HG02678 (cell line): Measurements from ENCODE around the gene ANXA2.

ENCODE experiments used
- ATAC-seq: cut with Tn5 transposase; IDR thresholded peaks from one replicate; pipeline ENCODE4 v1.9.1; 2021; ENCODE audit warnings: mild to moderate bottlenecking, moderate library complexity; ENCODE audit not compliant: unreplicated experiment

ANXA2 gene

DNA sequence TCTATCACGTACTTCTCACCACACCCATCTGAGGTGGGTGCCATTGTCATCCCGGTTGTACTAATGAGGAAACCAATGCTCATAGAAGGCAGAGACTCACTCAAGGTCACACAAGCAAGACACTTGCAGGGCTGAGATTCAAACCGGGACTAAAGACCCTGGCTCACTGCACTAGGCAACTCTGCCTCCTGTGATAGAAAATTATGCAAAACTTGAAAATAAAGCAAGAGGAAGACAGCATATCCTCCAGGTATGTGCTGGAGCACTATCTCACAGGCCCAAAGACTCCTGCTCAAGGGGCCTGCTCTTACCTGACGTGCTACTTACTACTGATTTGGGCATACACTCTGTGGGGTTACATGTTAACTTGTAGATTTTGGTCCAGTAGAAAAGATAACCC, 25.6 kb downstream of the ANXA2 start:
- no peak for ATAC-seq

DNA sequence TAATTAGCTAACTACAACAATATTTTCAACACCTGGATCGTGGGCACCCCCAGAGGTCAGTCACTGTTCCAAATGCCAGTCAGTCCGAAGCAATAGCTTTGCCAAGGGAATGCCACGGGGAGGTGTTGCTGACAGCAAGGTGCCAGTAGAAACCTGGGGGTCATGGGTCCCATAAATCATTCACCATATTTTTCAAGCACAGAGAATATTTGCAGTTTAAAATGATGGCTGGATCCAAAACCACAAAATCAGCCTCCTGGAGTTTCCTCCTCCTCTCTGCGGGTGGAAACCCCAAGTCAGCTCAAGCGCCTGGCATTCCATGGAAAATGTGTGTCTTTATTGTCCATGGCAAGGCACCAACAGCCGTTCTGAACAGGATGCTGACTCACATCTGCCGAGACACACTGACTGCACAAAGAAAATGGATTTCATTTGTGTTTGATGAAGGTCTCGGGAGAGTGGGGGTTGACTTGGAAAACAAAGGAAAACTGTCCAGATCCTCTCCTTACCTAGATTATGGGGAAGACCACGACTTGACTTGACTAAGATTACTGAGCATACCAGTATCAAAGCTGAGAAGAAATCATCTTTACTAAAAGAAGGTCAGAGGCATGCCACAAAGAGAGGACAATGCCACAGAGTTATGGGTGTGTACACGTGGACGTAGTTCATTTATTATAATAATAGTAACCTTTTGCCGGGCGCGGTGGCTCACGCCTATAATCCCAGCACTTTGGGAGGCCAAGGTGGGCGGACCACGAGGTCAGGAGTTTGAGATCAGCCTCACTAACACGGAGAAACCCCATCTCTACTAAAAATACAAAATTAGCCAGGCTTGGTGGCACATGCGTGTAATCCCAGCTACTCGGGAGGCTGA, 26.4 kb downstream of the ANXA2 start:
- no peak for ATAC-seq

DNA sequence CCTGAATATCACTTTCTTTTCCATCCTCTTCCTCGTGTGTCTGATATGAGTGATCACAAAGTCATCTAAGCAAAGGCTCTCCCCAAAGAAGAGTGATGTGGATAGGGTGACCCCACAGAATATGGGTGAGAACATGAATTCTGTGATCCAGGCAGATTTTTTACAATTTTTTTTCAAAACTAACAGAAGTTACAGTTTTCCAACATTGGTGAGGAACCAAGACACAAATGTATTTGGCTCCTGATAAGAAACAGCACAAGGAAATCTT, 27.0 kb downstream of the ANXA2 start:
- ATAC-seq, result no peak

DNA sequence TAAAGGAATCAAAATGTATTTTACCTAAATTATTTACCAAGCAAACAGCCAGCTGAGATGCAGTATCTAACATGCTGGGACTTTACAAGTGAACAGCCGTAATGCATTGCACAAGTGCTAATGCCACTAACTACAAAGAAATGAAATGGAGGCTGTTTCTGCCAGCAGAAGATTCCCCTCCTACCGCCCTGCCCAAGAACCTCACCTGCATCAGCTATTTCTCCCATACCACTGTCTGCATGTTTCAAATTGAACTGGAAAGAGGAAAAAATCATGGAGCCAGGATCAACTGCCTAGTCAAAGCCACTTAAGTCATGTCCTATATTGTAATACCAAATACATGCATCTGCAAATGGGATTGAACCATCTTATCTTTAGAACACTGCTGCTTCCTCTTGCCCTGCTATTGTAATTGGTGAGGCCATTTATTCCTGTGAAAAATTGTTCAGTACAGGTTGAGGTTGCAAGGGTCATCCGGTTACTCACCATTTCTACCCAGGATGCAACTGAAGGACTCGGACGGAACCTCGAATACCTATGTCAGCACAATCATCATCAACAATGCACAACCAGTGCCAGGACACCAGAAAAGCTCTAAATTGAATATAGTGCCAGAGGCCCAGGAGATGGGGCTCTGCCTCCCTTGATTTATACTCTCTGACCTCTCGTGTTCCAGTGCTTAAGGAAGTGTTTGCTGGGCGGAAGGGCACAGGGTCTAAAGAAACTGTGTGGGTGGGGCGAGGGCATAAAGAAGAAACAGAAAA, 27.5 kb downstream of the ANXA2 start:
- no peak for ATAC-seq

DNA sequence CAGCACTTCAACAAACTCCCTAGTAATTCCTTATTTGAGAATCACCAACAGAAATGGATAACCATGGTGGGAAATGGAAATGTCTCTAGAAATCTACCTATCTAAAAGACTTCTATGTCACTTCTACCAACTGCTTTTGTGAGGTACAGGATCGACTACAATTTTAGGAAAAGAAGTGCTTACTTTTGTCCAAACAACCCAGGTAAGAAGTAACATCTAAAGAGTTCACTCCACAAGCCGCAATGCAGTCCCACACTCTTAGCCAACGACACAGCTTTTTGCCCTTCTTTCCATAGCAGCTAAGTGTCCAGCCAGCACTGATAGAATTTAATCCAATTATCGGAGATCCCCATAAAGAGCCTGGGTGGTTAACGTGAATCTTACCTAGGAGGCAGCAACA, 28.1 kb downstream of the ANXA2 start:
- ATAC-seq, result no peak

DNA sequence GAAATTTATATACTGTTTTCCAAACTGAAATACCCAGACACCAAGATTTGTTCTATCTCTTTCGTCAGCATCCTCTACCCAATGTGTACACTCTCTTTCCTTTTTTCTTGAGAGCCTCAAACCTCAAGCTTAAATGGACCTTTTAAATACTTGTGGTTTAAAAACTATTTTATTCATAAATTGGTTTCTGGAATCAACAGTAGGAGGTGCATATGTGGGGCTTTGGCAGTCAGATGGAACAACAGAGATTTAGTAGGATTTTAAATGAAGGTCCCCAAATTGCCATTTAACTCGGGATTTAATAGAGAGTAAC, 33.2 kb downstream of the ANXA2 start:
- ATAC-seq, result no peak

DNA sequence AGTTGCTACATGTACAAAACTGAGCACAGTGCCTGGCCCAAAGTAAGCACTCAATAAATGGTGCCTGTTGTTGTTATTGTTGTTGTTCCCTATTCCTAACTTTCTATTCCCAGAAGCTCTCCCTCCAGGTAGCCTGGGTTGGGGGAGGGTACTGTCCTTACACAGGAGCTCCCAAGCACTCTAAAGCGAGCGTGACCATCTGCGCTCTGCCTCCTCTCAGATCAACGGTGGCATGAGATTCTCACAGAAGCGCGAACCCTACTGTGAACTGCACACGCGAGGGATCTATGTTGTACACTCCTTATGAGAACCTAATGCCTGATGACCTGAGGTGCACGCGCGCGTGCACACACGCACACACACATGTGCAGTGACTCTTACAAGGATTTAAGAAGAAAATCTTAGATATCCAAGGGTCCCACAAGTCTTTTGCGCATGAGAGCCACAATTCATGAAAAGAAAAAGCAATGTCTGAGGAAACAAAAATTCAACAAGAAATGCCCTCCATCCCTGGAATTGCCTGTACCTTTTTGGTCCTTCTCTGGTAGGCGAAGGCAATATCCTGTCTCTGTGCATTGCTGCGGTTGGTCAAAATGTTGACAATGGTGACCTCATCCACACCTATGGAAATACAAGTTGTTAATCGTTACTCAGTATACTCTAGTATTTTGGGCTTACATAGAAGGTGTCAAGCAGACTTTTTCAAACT, 33.7 kb downstream of the ANXA2 start:
- ATAC-seq, result no peak

DNA sequence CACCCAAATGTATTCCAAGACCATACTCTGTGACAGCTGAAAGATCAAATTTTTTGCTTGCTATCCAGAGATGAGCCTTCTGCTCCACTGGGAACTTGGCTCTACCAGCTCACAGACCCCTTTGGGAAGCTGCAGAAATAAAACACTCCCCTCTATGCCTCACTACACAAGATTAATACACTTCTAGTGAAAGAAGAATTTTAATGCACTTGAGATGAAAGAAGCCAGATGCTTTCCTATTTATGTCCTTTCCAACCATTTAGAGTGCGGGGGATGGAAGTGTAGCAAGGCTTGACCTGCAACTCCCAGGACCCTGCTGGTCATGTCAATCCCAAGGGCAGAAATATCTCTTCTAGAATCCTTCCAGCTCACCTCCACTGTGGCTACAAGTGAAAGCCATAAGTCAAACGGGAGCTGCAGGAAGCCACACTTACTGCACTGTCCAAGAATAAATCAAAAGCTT, 34.7 kb downstream of the ANXA2 start:
- no peak for ATAC-seq

DNA sequence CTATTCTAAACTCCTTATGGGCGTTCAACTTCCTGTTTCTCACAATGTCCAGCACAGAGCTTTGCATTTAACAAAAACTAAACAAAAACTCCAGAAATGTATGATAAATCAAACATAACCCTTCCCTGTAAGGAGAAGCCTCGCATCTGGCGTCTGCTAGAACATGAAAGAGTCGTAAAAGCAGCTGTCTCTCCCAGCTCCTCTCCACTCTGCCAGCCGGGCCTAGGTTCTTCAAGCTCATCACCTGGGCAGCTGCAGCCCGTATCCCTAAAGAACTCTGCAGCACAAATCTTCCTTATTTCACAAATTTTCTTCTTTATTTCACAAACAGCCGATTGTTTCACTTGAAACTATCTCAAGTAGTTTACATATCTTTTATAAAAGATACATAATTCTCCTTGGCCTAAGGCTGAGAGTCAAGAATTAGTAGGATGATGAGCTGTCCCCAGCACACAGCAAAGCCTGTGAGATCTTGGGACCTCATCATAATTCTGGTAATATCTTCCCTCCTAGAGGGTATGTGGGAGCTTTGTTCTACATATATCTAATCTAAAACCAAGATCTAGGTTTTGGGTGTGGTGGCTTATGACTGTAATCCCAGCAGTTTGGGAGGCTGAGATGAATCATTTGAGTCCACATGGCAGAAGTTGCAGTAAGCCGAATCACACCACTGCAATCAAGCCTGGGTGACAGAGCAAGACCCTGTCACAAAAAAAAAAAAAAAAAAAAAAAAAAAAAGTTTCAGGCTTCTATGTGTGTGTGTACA, 35.3 kb downstream of the ANXA2 start:
- no peak for ATAC-seq

DNA sequence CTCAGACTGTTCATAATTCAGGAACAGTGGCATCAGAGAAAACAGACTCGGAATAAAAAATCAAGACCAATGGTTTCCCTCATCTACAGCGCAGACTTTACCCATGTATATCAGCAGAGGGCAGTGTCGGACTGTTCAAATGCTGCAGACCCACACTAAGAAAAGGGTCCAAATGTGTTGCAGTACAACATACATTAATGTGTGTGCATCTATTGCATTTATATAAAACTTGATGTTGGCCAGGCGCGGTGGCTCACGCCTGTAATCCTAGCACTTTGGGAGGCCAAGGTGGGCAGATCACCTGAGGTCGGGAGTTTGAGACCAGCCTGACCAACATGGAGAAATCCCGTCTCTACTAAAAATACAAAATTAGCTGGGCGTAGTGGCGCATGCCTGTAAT, 38.0 kb downstream of the ANXA2 start:
- ATAC-seq, result peak; percentile 41

DNA sequence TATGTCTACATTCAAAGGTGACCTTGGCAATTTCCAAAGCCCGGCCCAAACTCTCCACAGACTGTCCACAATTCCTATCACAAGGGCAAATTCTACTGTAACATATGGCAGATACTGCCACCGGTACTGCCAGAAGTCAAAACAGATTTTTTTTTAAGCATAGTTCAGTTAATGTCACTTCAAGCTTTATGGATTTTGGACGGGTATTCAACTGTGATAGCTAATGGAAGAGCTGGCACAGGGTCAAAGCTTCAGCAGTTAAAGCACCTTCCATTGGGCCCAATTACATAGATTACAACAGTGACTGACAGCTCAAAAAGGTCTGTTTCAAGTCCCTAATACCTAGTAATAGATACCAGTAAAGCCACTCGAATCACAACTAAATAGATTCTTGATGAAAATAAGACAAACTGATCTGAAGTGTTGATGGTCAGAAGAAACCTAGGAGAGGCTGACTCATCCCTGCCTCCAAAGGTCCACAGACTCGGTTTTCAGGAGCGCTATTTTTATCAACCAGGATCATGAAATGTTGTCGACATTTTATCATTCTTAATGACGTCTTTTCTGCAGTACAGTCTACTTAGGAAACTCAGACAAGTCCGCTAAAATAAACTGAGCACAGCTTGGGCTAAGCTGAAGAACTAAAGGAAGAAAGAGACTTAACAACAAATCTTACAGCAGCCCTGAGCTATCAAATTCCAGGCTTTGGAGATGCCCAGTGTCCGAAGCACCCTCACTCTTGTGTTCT, 38.7 kb downstream of the ANXA2 start:
- ATAC-seq, result no peak

DNA sequence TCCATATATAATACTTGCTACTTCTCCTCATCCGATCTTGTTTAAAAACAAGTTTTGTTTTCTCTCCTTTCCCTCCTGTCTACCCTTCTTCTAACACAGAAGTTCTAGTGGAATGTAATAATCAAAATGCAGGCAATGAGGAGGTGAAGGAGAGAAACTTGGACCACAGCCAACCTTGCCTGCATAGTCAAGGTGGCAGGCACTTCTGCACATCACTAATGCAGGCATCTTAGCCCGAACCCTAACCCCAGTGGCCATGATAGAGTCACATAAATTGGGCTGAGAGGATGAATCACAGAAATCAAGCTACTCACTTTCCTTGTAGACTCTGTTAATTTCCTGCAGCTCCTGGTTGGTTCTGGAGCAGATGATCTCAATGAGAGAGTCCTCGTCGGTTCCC, 41.0 kb downstream of the ANXA2 start:
- no peak for ATAC-seq

DNA sequence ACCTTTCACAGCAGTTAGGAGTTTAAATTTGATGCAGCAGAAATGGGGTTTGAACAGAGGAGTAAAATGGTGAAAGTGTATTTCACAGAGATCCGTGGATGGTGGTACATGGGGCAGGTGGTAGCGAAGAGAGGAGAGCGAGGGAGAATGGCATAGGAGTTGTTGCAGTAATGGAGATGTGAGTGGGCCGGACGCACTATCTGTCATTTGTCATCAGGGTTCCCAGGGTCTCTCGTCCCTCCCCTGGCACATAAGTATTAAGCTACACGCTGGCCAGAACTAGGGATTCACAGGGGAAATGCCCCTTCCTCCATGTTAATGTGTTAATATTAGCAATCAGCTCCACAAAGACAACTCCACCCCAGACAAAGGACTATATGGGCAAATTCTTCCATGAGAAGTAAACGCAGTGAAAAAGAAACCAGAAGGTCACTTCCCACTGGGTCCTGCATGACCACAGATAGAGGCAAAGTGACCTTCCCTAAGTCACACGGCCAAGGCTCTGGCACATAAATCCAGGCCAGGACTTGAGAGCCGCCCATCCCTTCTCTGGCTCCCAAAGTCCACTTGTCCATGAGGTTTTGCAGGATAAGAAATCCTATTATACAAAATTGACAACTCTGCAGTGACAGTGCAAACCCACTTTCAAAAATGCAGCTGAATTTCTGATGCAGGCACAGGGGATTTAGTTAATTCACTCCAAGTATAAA, 42.5 kb downstream of the ANXA2 start:
- no peak for ATAC-seq

DNA sequence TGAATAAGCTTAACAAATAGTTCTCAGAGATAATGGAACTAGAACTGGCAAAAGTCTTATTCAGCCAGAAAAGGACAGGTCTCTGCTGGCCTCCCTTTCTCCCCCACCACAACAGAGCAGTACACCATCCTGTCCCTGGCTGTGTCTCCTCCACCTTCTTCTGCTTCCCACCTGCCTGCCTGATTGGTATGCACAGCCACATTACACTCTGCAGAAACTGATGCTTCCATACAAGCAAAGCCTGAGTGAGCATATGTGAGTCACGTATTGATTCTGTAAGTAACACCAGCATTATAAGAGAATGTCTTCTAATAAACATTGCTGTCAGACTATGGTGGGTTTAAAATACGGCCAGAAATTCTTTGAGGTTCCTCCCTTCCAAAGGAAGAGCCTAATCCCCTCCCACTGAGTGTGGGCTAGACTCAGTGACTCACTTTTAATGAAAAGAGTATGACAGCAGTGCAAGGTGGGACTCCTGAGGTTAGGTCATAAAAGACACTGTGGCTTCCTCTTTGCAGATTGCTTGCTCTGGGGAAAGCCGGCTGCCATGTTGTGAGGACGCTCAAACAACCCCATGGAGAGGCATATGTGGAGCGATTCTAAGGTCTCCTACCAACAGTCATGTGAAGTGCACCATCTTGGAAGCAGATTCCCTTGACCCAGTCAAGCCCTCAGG, 44.4 kb downstream of the ANXA2 start:
- no peak for ATAC-seq

DNA sequence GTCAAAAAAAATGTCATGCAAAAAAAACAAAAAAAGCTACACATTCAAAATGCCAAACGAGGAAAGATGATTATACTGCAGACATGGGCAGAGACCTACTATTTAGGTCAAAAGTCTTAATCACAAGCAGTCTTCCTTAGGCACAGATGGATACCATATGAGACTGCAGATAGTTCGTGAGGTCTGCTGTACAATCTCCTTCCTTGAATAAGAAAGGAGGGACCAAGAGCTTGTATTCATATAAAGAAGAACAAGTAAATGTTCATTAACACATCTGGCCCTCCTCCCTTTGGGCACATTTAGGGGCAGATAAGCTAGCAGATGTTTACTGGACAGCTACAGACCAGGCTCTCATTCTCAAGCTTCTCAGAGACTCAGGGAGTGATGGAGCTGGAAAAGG, 45.3 kb downstream of the ANXA2 start:
- ATAC-seq, result no peak

DNA sequence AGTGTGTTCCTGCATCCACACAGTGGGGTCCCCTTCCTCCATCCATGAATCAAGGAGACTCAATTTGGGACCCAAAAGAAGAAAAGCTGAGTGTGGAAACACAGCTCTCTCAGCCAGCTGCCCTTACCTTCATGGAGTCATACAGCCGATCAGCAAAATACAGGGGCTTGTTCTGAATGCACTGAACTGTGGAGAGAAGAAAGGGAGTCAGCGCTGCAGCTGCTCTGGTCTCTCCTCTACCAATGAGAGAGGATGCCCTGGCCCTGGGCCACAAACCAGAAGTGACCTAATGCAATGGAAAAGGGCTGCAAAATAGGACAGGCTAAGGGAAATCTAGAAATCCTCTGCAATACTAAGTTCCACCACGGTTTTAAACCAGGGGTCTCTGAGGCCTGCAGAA, 46.7 kb downstream of the ANXA2 start:
- ATAC-seq, result no peak

DNA sequence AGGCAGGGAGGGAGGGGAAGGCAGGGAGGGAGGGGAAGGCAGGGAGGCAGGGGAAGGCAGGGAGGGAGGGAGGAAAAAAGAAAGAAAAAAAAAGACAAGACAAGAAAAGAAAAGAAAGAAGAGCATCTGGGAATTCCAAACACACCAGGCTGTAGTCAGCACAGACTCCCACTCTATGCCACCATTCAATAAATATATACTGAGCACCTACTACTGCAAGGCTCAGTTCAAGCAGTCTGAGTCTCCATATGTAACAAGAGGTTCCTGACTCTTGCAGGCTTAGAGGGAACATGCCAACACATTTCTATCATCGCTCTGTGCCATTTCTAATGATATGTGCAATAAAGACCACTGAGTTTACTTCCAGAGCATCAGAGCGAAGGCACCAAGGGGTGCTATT, 47.7 kb downstream of the ANXA2 start:
- no peak for ATAC-seq

DNA sequence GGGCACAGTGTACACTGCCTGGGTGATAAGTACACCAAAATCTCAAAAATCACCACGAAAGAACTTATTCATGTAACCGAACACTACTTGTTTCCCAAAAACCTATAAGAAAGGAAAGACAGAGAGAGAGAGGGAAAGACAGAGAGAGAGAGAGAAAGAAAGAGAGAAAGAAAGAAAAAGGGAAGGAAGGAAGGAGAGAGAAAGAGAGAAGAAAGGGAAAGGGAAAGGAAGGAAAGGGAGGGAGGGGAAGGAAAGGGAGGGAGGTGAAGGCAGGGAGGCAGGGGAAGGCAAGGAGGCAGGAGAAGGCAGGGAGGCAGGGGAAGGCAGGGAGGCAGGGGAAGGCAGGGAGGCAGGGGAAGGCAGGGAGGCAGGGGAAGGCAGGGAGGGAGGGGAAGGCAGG, 48.2 kb downstream of the ANXA2 start:
- no peak for ATAC-seq

DNA sequence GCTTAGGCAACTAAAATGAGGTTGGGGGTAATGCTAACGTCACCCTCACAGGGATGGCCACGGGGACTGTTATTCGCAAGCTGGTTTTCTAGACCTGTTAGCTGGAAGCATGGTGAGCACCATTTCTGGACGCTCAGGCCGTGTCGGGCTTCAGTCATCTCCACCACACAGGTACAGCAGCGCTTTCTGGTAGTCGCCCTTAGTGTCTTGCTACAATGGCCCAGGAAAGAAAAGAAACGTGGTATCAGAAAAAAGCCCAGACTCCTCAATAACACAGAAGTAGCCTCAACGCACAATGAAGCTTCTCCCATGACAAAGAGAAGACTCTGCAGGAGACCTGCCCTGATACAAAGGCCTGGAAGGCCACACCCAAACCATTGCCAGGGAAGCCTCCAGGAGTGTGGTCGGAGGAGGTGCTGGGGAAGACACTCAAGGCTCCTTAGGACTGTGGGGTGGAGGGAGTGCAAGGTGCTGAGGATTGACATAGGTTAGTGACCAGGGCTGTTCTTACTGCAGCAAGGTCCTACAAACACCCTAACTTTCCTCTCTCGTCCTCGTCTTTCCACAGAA, 50.2 kb downstream of the ANXA2 start:
- ATAC-seq, result no peak
